Heart left ventricle (tissue), 16 donors: ENCODE data around the gene CLK1. TPM values are rescaled to one million over a fixed set of nuclear protein-coding genes. Genes with fewer than 3 reads are reported as not detected.
A peak's percentile ranks its signal among the peaks of the same experiment; 100 is the strongest.
"Not testable (repeated sequence)": the region's sequence is repeated elsewhere in the genome, so short reads cannot be mapped to it uniquely, and the experiment has no call there.

Experiments
- ATAC-seq, 4 donors: fragments of 200-7000 bp; cut with Tn5 transposase; one replicate each; pipeline ENCODE4 v1.9.1; 2020 to 2022; ENCODE audit warnings: moderate library complexity in 4 of 4, mild to moderate bottlenecking in 3 of 4, moderate number of reproducible peaks in 1 of 4
- DNase-seq, 5 donors: peaks; one replicate each; pipeline ENCODE4 v3.0.0-alpha.2; 2020
- H3K27ac ChIP-seq, 12 donors: fragments of 200-600 bp; sonication (generic) in 4 of 12; one replicate each; pipeline versions ENCODE4 v1.5.0 to v1.8.0; 2016 to 2022; ENCODE audit warnings: mild to moderate bottlenecking in 2 of 12
- H3K27me3 ChIP-seq, 9 donors: fragments of 200-600 bp; sonication (generic) in 2 of 9; one replicate each; pipeline versions ENCODE4 v1.5.1 to v1.8.0; 2016 to 2022; ENCODE audit warnings: mild to moderate bottlenecking in 3 of 9
- H3K36me3 ChIP-seq, 9 donors: fragments of 200-600 bp; sonication (generic) in 2 of 9; one replicate each; pipeline versions ENCODE4 v1.5.0 to v1.8.0; 2018 to 2022; ENCODE audit warnings: mild to moderate bottlenecking in 2 of 9
- H3K4me1 ChIP-seq, 12 donors: fragments of 200-600 bp; sonication (generic) in 4 of 12; one replicate each; pipeline versions ENCODE4 v1.5.0 to v1.8.0; 2016 to 2022; ENCODE audit warnings: mild to moderate bottlenecking in 3 of 12
- H3K4me3 ChIP-seq, 12 donors: fragments of 200-600 bp; sonication (generic) in 4 of 12; one replicate each; pipeline versions ENCODE4 v1.5.0 to v1.8.0; 2017 to 2022; ENCODE audit warnings: mild to moderate bottlenecking in 9 of 12, moderate library complexity in 4 of 12
- H3K9me3 ChIP-seq, 12 donors: fragments of 200-600 bp; sonication (generic) in 4 of 12; one replicate each; pipeline versions ENCODE4 v1.5.0 to v1.8.0; 2016 to 2022; ENCODE audit warnings: mild to moderate bottlenecking in 1 of 12
- CTCF ChIP-seq, 12 donors: fragments of 200-600 bp; sonication (generic) in 4 of 12; IDR thresholded peaks; one replicate each; pipeline versions ENCODE4 v1.5.0 to v1.8.0; 2018 to 2022; ENCODE audit warnings: antibody characterized with exemption in 12 of 12, mild to moderate bottlenecking in 5 of 12
- POLR2A ChIP-seq, 2 donors: fragments of 450-650 bp; IDR thresholded peaks; one replicate each; pipeline ENCODE4 v1.6.1; 2017; ENCODE audit warnings: antibody characterized with exemption in 2 of 2, mild to moderate bottlenecking in 2 of 2, moderate library complexity in 2 of 2
- WGBS, 4 donors: extraction: QIAGEN DNeasy Blood & Tissue Kit in 2 of 4; methylation state at CpG; one replicate each; pipeline versions ENCODE4 v1.1.5 to v1.1.7; 2013 to 2018; 5-methylcytosine and 5-hydroxymethylcytosine counted together
- intact Hi-C, 10 donors: fragments of 100-400 bp; cut with DNase I; formaldehyde crosslinking; loops; one replicate each; pipeline versions ENCODE4 v1.11.1 to v1.14.2; 2022
- polyA plus RNA-seq, 2 donors: library from polyadenylated mRNA; stranded (reverse); fragments of 200-250 nt; gene quantifications; one replicate each; pipeline ENCODE4 v1.2.3, GENCODE V29; 2013
- total RNA-seq, 9 donors: library from RNA; depleted of rRNA in 2 of 9; stranded (reverse); fragments of >200 nt in 2 of 9; fragmentation: NEBNext Ultra II Directional in 3 of 9; extraction: Animal tissue kit (Norgen Biotek cat#: 25700) in 3 of 9; gene quantifications; one replicate each; pipeline versions ENCODE4 v1.1.0 to v1.2.4, GENCODE V29; 2016 to 2023
- donor health status: ischemic (EF 13 %, LVEDD 7.1; RV severe dilation, severe dysfunction).
- donor health status: healthy with polysubstance abuse.
- donor health status: DM: no; HTN: yes; CAD: no.
- donor health status: DM: no; HTN: no; CAD: no.
- donor health status: ischemic (EF 25% LVEDD 6.9; RV normal size, moderate dysfunction).
- donor health status: ischemic (EF 25% LVEDD 5.7; RV mildly dilated, moderate dysfunction).
- donor health status: healthy.
- donor health status: DM: yes; HTN: yes; CAD: no.
- donor health status: ischemic (EF 35%, LVEDD 5.7; RV mildly dilated, moderate dysfunction).
- donor health status: nonischemic (EF 11% LVEDD 7.7; RV severe dilation, severe dysfunction).
- donor health status: DM: yes; HTN: yes; CAD: no.
- donor health status: PGD.
- donor health status: ischemic (EF 29% LVEDD 5.4; RV normal size, mild dysfunction).
- donor health status: nonischemic (EF 23%, LVEDD 6.1; RV moderate dilation, normal function).

Gene CLK1
- total and polyA plus RNA-seq, 11 donors, result 25.4 to 235 (median 39.0) TPM

DNA sequence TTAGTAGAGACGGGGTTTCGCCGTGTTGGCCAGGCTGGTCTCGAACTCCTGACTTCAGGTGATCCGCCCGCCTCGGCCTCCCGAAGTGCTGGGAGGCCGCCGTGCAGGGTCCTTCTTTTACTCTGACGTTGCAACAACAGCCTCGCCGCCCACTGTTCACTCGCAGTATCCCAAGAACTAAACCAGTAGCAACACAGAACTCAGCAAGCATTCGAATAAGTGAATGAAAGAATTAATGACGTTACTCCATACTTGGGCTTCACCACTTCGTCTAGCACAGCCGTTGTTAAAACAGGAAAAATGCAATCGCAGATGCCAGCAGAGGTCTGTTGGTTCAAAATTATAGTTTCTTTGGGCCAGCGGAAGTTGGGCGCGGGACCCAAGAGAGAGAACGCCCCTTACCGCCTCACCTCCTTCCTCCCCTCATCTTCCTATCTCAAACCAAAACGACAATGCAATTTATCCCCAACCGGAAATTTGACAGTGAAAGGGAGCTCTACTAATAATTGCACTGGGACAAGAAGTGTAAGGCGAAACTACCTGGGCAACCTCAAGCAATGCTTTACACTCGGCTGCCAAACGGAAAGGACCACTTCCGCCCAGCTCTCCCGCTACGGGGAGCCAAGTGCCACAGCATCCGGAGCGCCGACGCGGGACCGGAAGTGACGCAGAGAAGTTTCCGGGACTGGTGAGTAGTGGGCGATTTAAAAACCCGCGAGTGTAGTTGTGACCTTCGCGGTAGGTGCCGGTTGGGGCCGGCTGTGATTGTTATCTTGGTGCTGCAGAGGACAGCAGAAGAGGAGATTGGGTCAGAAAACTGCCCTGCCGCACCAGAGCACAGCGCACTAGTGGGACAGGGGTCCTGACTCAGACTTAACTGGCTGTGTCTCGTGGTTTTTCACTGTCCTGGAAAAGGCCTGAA lies 24.5 kb upstream of the CLK1 start, which contains the start of the genes NIF3L1 and PPIL3:
Gene NIF3L1, plus strand, starts transcription at position 668 of the 922 bp plus-strand sequence. CDS start 2,573 bp downstream, outside the sequence.
Gene PPIL3, minus strand, starts transcription at position 374 of the 922 bp plus-strand sequence. CDS start 1,462 bp downstream, outside the sequence.
- peak within 1 kb of the TSS; percentile 65 to 97 (median 92) for H3K27ac ChIP-seq
- H3K27me3 ChIP-seq, result no peaks in the 10 kb centered on the region
- TF ChIP-seq CTCF (IDR thresholded peaks at IDR 0.05) (no peak), POLR2A (IDR thresholded peaks at IDR 0.05) (peak in 1 of 2 donors; percentile 48)
- WGBS, 4 donors, result 0% methylated on average over 50 of the region's 50 CpGs
- no peaks in the 10 kb centered on the region for H3K9me3 ChIP-seq
- peak within 1 kb of the TSS; percentile 57 to 89 (median 72) for H3K4me3 ChIP-seq
- peak; percentile 95 to 97 (median 97) for DNase-seq
- H3K4me1 ChIP-seq, result peaks cover 0 to 30% (median 13%) of the 10 kb centered on the region in 12 donors
- peak; percentile 96 to 98 (median 97) for ATAC-seq
- intact Hi-C loops, result loop anchor here in 5 of 10 donors (1.0 to 10.0 kb wide), 7 partner anchors 24 to 176 kb away; partner anchors contain the start of genes CLK1 (in 2 of the 5), BZW1 (in 1 of the 5) and ORC2 (in 1 of the 5)
- H3K36me3 ChIP-seq, result peaks cover 0 to 39% (median 32%) of the 10 kb centered on the region in 9 donors

- not testable (repeated sequence) for H3K4me3 ChIP-seq, H3K27ac ChIP-seq, H3K9me3 ChIP-seq, ATAC-seq, DNase-seq, H3K27me3 ChIP-seq
- intact Hi-C loops, result loop anchor here in 2 of 10 donors (10.0 kb wide), 1 partner anchor 167 kb away; no protein-coding TSS in a partner anchor
- Histone ChIP-seq H3K4me1 (peaks cover 0 to 11% (median 2%) of the 10 kb centered on the region in 12 donors), H3K36me3 (peaks cover 0 to 98% (median 86%) of the 10 kb centered on the region in 9 donors)
- WGBS, 4 donors, result 69 to 88% (median 79%) methylated on average over 2 of the region's 2 CpGs
Measured at GRCh38 chr2:200881715-200882249, 17.3 kb upstream of the CLK1 start.

GRCh38 chr2:200878289-200878880 lies 13.9 kb upstream of the CLK1 start:
- TF ChIP-seq CTCF (IDR thresholded peaks at IDR 0.05) (no peak), POLR2A (IDR thresholded peaks at IDR 0.05) (no peak)

GRCh38 chr2:200877443-200877842 lies 13.0 kb upstream of the CLK1 start:
- H3K27ac ChIP-seq, result peak overlapping the region in 10 of 12 donors; percentile 15 to 74 (median 59)
- H3K4me1 ChIP-seq, result peaks cover 0 to 13% (median 2%) of the 10 kb centered on the region in 12 donors
- TF ChIP-seq POLR2A (IDR thresholded peaks at IDR 0.05) (no peak), CTCF (IDR thresholded peaks at IDR 0.05) (no peak)
- intact Hi-C loops, result no loop called here
- no peaks in the 10 kb centered on the region for H3K27me3 ChIP-seq
- no peaks in the 10 kb centered on the region for H3K9me3 ChIP-seq
- H3K4me3 ChIP-seq, result no peak overlapping the region
- H3K36me3 ChIP-seq, result peaks cover 0 to 97% (median 81%) of the 10 kb centered on the region in 9 donors
- DNase-seq (no peak), ATAC-seq (peak; percentile 50 to 81 (median 72))

More at GRCh38 chr2:200878289-200878880, 13.9 kb upstream of the CLK1 start:
- Histone ChIP-seq H3K27me3 (no peaks in the 10 kb centered on the region), H3K9me3 (no peaks in the 10 kb centered on the region), H3K4me1 (peaks cover 0 to 13% (median 2%) of the 10 kb centered on the region in 12 donors), H3K36me3 (peaks cover 0 to 98% (median 83%) of the 10 kb centered on the region in 9 donors), H3K27ac (peak overlapping the region in 2 of 12 donors; percentile 60 to 63), H3K4me3 (no peak overlapping the region)
- no peak for DNase-seq
- intact Hi-C loops, result no loop called here
- 80 to 92% (median 84%) methylated on average over 2 of the region's 2 CpGs for WGBS, 4 donors
- no peak for ATAC-seq
